PC-3 (cell line): ENCODE results near the gene ZNF879. TPM values are rescaled to one million over a fixed set of nuclear protein-coding genes. Genes with fewer than 3 reads are reported as not detected.

ENCODE experiments used
- ATAC-seq: fragments of 200-7000 bp; cut with Tn5 transposase; 2 replicates; pipeline ENCODE4 v1.9.1; 2020; ENCODE audit warnings: mild to moderate bottlenecking, moderate library complexity
- BruUV-seq: library from RNA; stranded (reverse); fragments of 400-500 nt; replicated peaks from 2 replicates; lab custom pipeline; 2021; lab: Mats Ljungman, UMichigan
- CTCF ChIA-PET: fragments of 300-600 bp; sonication (Branson Sonifier 250); formaldehyde crosslinking; loops from one replicate; lab custom pipeline; 2022; ENCODE audit warnings: antibody characterized with exemption; lab: Charles Lee
- POLR2A ChIA-PET: fragments of 300-600 bp; sonication (Branson Sonifier 250); formaldehyde crosslinking; loops from one replicate; lab custom pipeline; 2022; ENCODE audit warnings: antibody characterized with exemption; ENCODE audit not compliant: unreplicated experiment; lab: Charles Lee
- DNase-seq: peaks from one replicate; pipeline ENCODE4 v3.0.0-alpha.2; 2015
- H2AFZ ChIP-seq: fragments of 300-600 bp; sonication (generic); 2 replicates; pipeline ENCODE4 v1.6.0; 2016; ENCODE audit warnings: antibody characterized with exemption, low read length
- H3F3A ChIP-seq: fragments of 300-600 bp; sonication (generic); one replicate; pipeline ENCODE4 v1.6.0; 2017; ENCODE audit warnings: antibody characterized with exemption, low read length, control low read depth, mild to moderate bottlenecking; ENCODE audit not compliant: unreplicated experiment
- H3K27ac ChIP-seq: fragments of 300-600 bp; sonication (generic); 2 replicates; pipeline ENCODE4 v1.5.1; 2016; ENCODE audit warnings: mild to moderate bottlenecking, low read length
- H3K27me3 ChIP-seq: fragments of 300-600 bp; sonication (generic); 2 replicates; pipeline ENCODE4 v1.6.1; 2016; ENCODE audit warnings: low read length, mixed read lengths
- H3K36me3 ChIP-seq: fragments of 300-600 bp; sonication (generic); 2 replicates; pipeline ENCODE4 v1.6.1; 2016; ENCODE audit warnings: low read depth, mixed run types, low read length, mixed read lengths
- H3K4me1 ChIP-seq: fragments of 300-600 bp; sonication (generic); 2 replicates; pipeline ENCODE4 v1.5.1; 2016; ENCODE audit warnings: low read length; ENCODE audit not compliant: insufficient read depth
- H3K4me2 ChIP-seq: fragments of 300-600 bp; sonication (generic); 2 replicates; pipeline ENCODE4 v1.6.0; 2016; ENCODE audit warnings: low read length
- H3K4me3 ChIP-seq: fragments of 300-600 bp; sonication (generic); 2 replicates; pipeline ENCODE4 v1.5.1; 2016; ENCODE audit warnings: mild to moderate bottlenecking, low read length, mixed read lengths
- H3K79me2 ChIP-seq: fragments of 300-600 bp; sonication (generic); 2 replicates; pipeline ENCODE4 v1.6.1; 2017; ENCODE audit warnings: low read length, mixed read lengths
- H3K9ac ChIP-seq: fragments of 300-600 bp; sonication (generic); 2 replicates; pipeline ENCODE4 v1.6.0; 2016; ENCODE audit warnings: mild to moderate bottlenecking, low read length
- H3K9me2 ChIP-seq: fragments of 300-600 bp; sonication (generic); replicated peaks from 2 replicates; pipeline ENCODE4 v1.6.1; 2016; ENCODE audit warnings: mixed run types, low read length, mixed read lengths
- H3K9me3 ChIP-seq: fragments of 300-600 bp; sonication (generic); 2 replicates; pipeline ENCODE4 v1.6.1; 2016; ENCODE audit warnings: low read length, mixed read lengths
- H4K20me1 ChIP-seq: fragments of 300-600 bp; sonication (generic); 2 replicates; pipeline ENCODE4 v1.6.1; 2016; ENCODE audit warnings: low read length, mixed read lengths
- EZH2 ChIP-seq: fragments of 300-600 bp; sonication (generic); IDR thresholded peaks from one replicate; pipeline ENCODE4 v1.6.1; 2017; ENCODE audit warnings: antibody characterized with exemption, mild to moderate bottlenecking, low read length; ENCODE audit not compliant: unreplicated experiment
- EZH2phosphoT487 ChIP-seq: fragments of 300-600 bp; sonication (generic); IDR thresholded peaks from 2 replicates; pipeline ENCODE4 v1.6.1; 2018; ENCODE audit warnings: mild to moderate bottlenecking, antibody characterized with exemption, low read length, borderline replicate concordance
- intact Hi-C: fragments of 100-400 bp; cut with micrococcal nuclease; formaldehyde crosslinking; loops from 2 replicates; pipeline ENCODE4 v1.9.0; 2023
- total RNA-seq: library from RNA; depleted of rRNA; stranded (reverse); fragments of >200 nt; gene quantifications from 2 replicates; pipeline ENCODE4 v1.2.3, GENCODE V29; 2014; rRNA removed
- TF ChIP-seq, protein P1 (sequence below): fragments of 300-600 bp; sonication (generic); conservative IDR thresholded peaks from 2 replicates; pipeline ENCODE4 v1.5.1; 2017; ENCODE audit warnings: antibody characterized with exemption, low read depth, mild to moderate bottlenecking, low read length

The ZNF879 gene
- total RNA-seq, 1 experiment from 2014 or later = not detected

DNA sequence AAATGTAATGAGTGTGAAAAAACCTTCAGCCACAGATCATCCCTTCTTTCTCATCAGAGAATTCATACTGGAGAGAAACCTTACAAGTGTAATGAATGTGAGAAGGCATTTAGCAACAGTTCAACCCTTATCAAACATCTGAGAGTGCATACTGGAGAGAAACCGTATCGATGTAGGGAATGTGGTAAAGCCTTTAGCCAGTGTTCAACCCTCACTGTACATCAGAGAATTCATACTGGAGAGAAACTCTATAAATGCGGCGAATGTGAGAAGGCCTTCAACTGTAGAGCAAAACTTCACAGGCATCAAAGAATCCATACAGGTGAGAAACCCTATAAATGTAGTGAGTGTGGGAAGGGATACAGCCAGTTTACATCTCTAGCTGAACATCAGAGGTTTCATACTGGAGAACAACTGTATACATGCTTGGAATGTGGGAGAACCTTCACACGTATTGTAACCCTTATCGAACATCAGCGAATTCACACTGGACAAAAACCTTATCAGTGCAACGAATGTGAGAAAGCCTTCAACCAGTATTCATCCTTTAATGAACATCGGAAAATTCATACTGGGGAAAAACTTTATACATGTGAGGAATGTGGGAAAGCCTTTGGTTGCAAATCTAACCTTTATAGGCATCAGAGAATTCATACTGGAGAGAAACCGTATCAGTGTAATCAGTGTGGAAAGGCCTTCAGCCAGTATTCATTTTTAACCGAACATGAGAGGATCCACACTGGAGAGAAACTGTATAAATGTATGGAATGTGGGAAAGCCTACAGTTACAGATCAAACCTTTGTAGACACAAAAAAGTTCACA, 55.8 kb downstream of the ZNF879 start:
- Histone ChIP-seq H3K27me3 (no peaks in the 10 kb centered on the region), H3K4me3 (no peak overlapping the region), H3K9ac (no peak overlapping the region), H3K27ac (no peak overlapping the region), H3K4me2 (no peak overlapping the region), H2AFZ (no peak overlapping the region), H3K79me2 (no peaks in the 10 kb centered on the region), H3K9me3 (peaks cover 12% of the 10 kb centered on the region; the same call in 1 of the 2 replicates), H3K9me2 (no peaks in the 10 kb centered on the region), H4K20me1 (no peaks in the 10 kb centered on the region), H3K4me1 (no peaks in the 10 kb centered on the region), H3F3A (no peaks in the 10 kb centered on the region), H3K36me3 (no peaks in the 10 kb centered on the region)
- no peak for ATAC-seq
- intact Hi-C loops = no loop called here
- TF ChIP-seq EZH2phosphoT487 = no peak
- TF ChIP-seq, protein P1, sequence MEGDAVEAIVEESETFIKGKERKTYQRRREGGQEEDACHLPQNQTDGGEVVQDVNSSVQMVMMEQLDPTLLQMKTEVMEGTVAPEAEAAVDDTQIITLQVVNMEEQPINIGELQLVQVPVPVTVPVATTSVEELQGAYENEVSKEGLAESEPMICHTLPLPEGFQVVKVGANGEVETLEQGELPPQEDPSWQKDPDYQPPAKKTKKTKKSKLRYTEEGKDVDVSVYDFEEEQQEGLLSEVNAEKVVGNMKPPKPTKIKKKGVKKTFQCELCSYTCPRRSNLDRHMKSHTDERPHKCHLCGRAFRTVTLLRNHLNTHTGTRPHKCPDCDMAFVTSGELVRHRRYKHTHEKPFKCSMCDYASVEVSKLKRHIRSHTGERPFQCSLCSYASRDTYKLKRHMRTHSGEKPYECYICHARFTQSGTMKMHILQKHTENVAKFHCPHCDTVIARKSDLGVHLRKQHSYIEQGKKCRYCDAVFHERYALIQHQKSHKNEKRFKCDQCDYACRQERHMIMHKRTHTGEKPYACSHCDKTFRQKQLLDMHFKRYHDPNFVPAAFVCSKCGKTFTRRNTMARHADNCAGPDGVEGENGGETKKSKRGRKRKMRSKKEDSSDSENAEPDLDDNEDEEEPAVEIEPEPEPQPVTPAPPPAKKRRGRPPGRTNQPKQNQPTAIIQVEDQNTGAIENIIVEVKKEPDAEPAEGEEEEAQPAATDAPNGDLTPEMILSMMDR = no peak
- no peak for TF ChIP-seq EZH2
- CTCF ChIA-PET = no interaction called here
- BruUV-seq = no TSS peak
- no peak for DNase-seq
- POLR2A ChIA-PET = no interaction called here

DNA sequence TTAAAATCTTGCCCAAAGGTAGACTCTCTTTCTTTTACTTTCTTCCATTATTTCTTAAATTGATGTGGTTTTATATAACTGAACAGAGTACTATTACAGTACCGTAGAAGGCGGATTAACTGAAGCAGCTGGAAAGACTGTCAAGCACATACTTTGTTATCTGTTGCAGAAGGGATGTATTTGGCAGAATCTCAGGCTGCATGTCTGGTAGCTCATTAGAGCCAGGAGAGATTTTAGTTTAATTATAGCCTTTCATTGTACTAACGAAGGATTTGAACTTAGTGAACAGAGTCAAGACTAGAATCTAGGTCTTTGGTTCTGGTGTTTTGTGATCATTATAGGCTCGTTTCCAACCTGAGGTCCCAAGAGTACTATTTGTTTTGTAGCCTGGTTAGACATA, 57.1 kb downstream of the ZNF879 start:
- peaks cover 12% of the 10 kb centered on the region; the same call in 1 of the 2 replicates for H3K9me3 ChIP-seq
- intact Hi-C loops = no loop called here

More for the DNA sequence above, 57.1 kb downstream of the ZNF879 start:
- ChIA-PET CTCF (no interaction called here), POLR2A (no interaction called here)
- Histone ChIP-seq H3K36me3 (no peaks in the 10 kb centered on the region), H4K20me1 (no peaks in the 10 kb centered on the region), H3K79me2 (no peaks in the 10 kb centered on the region), H3K27ac (no peak overlapping the region), H3K9ac (no peak overlapping the region), H3K4me2 (no peak overlapping the region), H3K4me1 (no peaks in the 10 kb centered on the region), H2AFZ (no peak overlapping the region), H3K9me2 (no peaks in the 10 kb centered on the region), H3F3A (no peaks in the 10 kb centered on the region), H3K4me3 (no peak overlapping the region), H3K27me3 (no peaks in the 10 kb centered on the region)
- DNase-seq (no peak), ATAC-seq (no peak)
- TF ChIP-seq EZH2phosphoT487 (no peak), EZH2 (no peak)
- TF ChIP-seq, protein P1 = no peak
- no TSS peak for BruUV-seq

Other genes with a start within 250 kb of the ZNF879 start
- gene ZNF354B, start 163.9 kb upstream of the ZNF879 start, total RNA-seq = 5.9 and 6.2 TPM in 2 replicates
- gene ZFP2, start 127.9 kb upstream of the ZNF879 start, total RNA-seq = 0.07 TPM in 1 of 2 replicates, not detected in the other
- not detected in 2 replicates for gene ZNF454, start 82.6 kb upstream of the ZNF879 start, total RNA-seq
- not detected in 2 replicates for gene GRM6, start 28.5 kb upstream of the ZNF879 start, total RNA-seq
- not detected in 2 replicates for gene ZNF354C, start 36.6 kb downstream of the ZNF879 start, total RNA-seq